ENCODE results near the gene GPC6. TPM values are rescaled to one million over a fixed set of nuclear protein-coding genes. Genes with fewer than 3 reads are reported as not detected.

GPC6 gene
- total RNA-seq, 1 donor from 2014 or later = 63.0 TPM

DNA sequence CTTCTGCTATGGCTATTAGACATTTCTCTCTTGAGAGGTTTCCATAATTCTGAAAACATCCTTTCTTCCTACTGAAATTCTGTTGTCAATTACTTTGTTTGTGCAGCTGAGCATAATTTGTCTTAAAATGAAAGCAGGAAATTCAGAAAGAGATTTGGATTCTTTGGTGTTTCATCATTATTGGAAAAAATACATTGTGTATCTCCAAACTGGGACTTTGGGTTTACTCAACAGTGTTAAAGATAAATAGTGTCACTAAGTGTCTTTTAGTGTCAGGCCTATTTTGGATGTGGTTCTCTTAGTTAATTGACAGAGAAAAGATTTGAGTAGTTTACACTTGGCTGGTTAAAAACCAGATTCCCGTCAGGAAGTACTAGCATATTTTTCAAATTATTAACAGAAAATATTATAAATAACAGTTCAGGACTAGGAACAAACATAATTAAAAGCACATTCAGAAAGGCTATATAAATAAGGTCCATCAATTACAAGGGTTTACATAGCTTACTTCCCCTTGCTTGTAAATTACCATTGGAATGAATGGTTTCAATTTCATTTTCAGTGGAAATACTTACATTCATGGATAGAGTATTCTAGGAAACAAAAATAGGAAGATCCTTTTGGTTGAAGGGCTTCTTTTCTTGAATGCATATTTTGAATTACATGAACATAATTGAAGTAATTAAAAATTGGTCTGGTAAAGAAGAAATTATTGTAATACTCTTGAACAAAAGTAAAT lies 483.1 kb downstream of the GPC6 start:
- Histone ChIP-seq H3K27me3 (ENCODE audit: insufficient read depth, low read length) (no peaks in the 10 kb centered on the region), H3K79me2 (ENCODE audit: insufficient read depth, low read length) (no peaks in the 10 kb centered on the region), H3K9ac (ENCODE audit: low read length) (no peak overlapping the region), H3K4me1 (ENCODE audit: insufficient read depth, low read length) (no peaks in the 10 kb centered on the region), H3K27ac (ENCODE audit: low read depth, low read length) (no peak overlapping the region), H3K4me2 (ENCODE audit: low read length) (no peak overlapping the region), H2AFZ (ENCODE audit: low read depth, low read length) (no peak overlapping the region), H3K9me3 (ENCODE audit: insufficient read depth, low read depth, low read length) (no peaks in the 10 kb centered on the region), H3K4me3 (ENCODE audit: insufficient read depth, low read depth, low read length) (no peak overlapping the region), H4K20me1 (ENCODE audit: insufficient read depth, low read length) (no peaks in the 10 kb centered on the region), H3K36me3 (ENCODE audit: insufficient read depth, low read length) (no peaks in the 10 kb centered on the region)
- H3K4me3 Mint-ChIP-seq (ENCODE audit: unreplicated experiment) = no peak overlapping the region
- peak; percentile 62 for FAIRE-seq
- TF ChIP-seq EZH2 (IDR thresholded peaks at IDR 0.05; ENCODE audit: insufficient read depth, low read length) = no peak
- TF ChIP-seq, protein P1, sequence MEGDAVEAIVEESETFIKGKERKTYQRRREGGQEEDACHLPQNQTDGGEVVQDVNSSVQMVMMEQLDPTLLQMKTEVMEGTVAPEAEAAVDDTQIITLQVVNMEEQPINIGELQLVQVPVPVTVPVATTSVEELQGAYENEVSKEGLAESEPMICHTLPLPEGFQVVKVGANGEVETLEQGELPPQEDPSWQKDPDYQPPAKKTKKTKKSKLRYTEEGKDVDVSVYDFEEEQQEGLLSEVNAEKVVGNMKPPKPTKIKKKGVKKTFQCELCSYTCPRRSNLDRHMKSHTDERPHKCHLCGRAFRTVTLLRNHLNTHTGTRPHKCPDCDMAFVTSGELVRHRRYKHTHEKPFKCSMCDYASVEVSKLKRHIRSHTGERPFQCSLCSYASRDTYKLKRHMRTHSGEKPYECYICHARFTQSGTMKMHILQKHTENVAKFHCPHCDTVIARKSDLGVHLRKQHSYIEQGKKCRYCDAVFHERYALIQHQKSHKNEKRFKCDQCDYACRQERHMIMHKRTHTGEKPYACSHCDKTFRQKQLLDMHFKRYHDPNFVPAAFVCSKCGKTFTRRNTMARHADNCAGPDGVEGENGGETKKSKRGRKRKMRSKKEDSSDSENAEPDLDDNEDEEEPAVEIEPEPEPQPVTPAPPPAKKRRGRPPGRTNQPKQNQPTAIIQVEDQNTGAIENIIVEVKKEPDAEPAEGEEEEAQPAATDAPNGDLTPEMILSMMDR (IDR thresholded peaks at IDR 0.05; ENCODE audit: insufficient read depth, low read depth, low read length) = no peak
- DNase-seq (ENCODE audit: low read depth) = no peak
- peaks cover 18% of the 10 kb centered on the region for H3K36me3 Mint-ChIP-seq (ENCODE audit: low read depth, unreplicated experiment)
- peaks cover 18% of the 10 kb centered on the region for H3K9me3 Mint-ChIP-seq (ENCODE audit: unreplicated experiment)
- no peaks in the 10 kb centered on the region for H3K27me3 Mint-ChIP-seq (ENCODE audit: low read depth, unreplicated experiment)
- H3K27ac Mint-ChIP-seq (ENCODE audit: unreplicated experiment) = peak overlapping the region; percentile 62
- peaks cover 18% of the 10 kb centered on the region for H3K4me1 Mint-ChIP-seq (ENCODE audit: low read depth, unreplicated experiment)

DNA sequence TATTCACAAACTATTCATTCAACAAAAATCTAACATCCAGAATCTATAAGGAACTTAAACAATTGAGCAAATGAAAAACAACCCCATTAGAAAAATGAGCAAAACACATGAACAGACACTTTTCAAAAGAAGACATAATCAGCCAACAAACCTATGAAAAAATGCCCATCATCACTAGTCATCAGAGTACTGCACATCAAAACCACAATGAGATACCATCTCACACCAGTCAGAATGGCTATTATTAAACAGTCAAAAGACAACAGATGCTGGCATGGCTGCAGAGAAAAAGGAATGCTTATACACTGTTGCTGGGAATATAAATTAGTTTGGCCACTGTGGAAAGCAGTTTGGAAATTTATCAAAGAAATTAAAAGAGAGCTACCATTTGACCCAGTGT lies 487.6 kb downstream of the GPC6 start:
- H3K27ac Mint-ChIP-seq (ENCODE audit: unreplicated experiment) = peak overlapping the region; percentile 6
- H3K4me1 ChIP-seq (ENCODE audit: insufficient read depth, low read length) = no peaks in the 10 kb centered on the region
- H3K4me1 Mint-ChIP-seq (ENCODE audit: low read depth, unreplicated experiment) = peaks cover 15% of the 10 kb centered on the region
- no peak overlapping the region for H2AFZ ChIP-seq (ENCODE audit: low read depth, low read length)
- no peaks in the 10 kb centered on the region for H3K27me3 ChIP-seq (ENCODE audit: insufficient read depth, low read length)
- no peak overlapping the region for H3K4me3 ChIP-seq (ENCODE audit: insufficient read depth, low read depth, low read length)
- FAIRE-seq = peak; percentile 29
- TF ChIP-seq, protein P1 (IDR thresholded peaks at IDR 0.05; ENCODE audit: insufficient read depth, low read depth, low read length) = no peak
- TF ChIP-seq EZH2 (IDR thresholded peaks at IDR 0.05; ENCODE audit: insufficient read depth, low read length) = no peak
- H3K4me2 ChIP-seq (ENCODE audit: low read length) = no peak overlapping the region
- no peaks in the 10 kb centered on the region for H4K20me1 ChIP-seq (ENCODE audit: insufficient read depth, low read length)
- peak; percentile 52 for DNase-seq (ENCODE audit: low read depth)
- H3K27me3 Mint-ChIP-seq (ENCODE audit: low read depth, unreplicated experiment) = no peaks in the 10 kb centered on the region
- no peak overlapping the region for H3K4me3 Mint-ChIP-seq (ENCODE audit: unreplicated experiment)
- no peaks in the 10 kb centered on the region for H3K79me2 ChIP-seq (ENCODE audit: insufficient read depth, low read length)
- H3K9me3 Mint-ChIP-seq (ENCODE audit: unreplicated experiment) = peaks cover 27% of the 10 kb centered on the region
- no peak overlapping the region for H3K27ac ChIP-seq (ENCODE audit: low read depth, low read length)
- H3K9ac ChIP-seq (ENCODE audit: low read length) = no peak overlapping the region
- peaks cover 18% of the 10 kb centered on the region for H3K36me3 Mint-ChIP-seq (ENCODE audit: low read depth, unreplicated experiment)
- H3K9me3 ChIP-seq (ENCODE audit: insufficient read depth, low read depth, low read length) = no peaks in the 10 kb centered on the region
- H3K36me3 ChIP-seq (ENCODE audit: insufficient read depth, low read length) = no peaks in the 10 kb centered on the region

DNA sequence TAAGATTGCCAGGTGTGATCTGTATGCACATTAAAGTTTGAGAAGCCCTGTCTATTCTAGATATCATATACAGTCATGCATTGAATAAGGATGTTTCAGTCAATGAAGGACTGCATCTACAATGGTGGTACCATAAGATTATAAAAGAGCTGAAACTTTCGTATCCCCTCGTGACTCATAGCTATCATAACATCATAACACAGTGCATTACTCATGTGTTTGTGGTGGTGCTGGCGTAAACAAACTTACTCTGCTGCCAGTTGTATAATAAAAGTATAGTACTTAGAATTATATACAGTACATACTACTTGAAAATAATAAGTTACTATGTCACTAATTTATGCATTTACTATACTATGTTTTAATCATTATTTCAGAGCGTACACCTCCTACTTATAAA lies 489.3 kb downstream of the GPC6 start:
- Histone ChIP-seq H3K36me3 (ENCODE audit: insufficient read depth, low read length) (no peaks in the 10 kb centered on the region), H3K4me1 (ENCODE audit: insufficient read depth, low read length) (no peaks in the 10 kb centered on the region), H3K27ac (ENCODE audit: low read depth, low read length) (no peak overlapping the region), H4K20me1 (ENCODE audit: insufficient read depth, low read length) (no peaks in the 10 kb centered on the region), H3K9ac (ENCODE audit: low read length) (no peak overlapping the region), H2AFZ (ENCODE audit: low read depth, low read length) (no peak overlapping the region), H3K4me2 (ENCODE audit: low read length) (no peak overlapping the region), H3K27me3 (ENCODE audit: insufficient read depth, low read length) (no peaks in the 10 kb centered on the region), H3K9me3 (ENCODE audit: insufficient read depth, low read depth, low read length) (no peaks in the 10 kb centered on the region), H3K79me2 (ENCODE audit: insufficient read depth, low read length) (no peaks in the 10 kb centered on the region), H3K4me3 (ENCODE audit: insufficient read depth, low read depth, low read length) (no peak overlapping the region)
- no peak overlapping the region for H3K27ac Mint-ChIP-seq (ENCODE audit: unreplicated experiment)
- H3K9me3 Mint-ChIP-seq (ENCODE audit: unreplicated experiment) = peaks cover 27% of the 10 kb centered on the region
- H3K36me3 Mint-ChIP-seq (ENCODE audit: low read depth, unreplicated experiment) = peaks cover 17% of the 10 kb centered on the region
- no peaks in the 10 kb centered on the region for H3K27me3 Mint-ChIP-seq (ENCODE audit: low read depth, unreplicated experiment)
- no peak overlapping the region for H3K4me3 Mint-ChIP-seq (ENCODE audit: unreplicated experiment)
- no peak for FAIRE-seq
- no peak for DNase-seq (ENCODE audit: low read depth)
- peaks cover 9% of the 10 kb centered on the region for H3K4me1 Mint-ChIP-seq (ENCODE audit: low read depth, unreplicated experiment)
- TF ChIP-seq, protein P1 (IDR thresholded peaks at IDR 0.05; ENCODE audit: insufficient read depth, low read depth, low read length) = no peak
- TF ChIP-seq EZH2 (IDR thresholded peaks at IDR 0.05; ENCODE audit: insufficient read depth, low read length) = no peak

Measured in astrocyte (in vitro differentiated cells and primary cell).